Neural cell (in vitro differentiated cells): ENCODE data around the gene FBXO42. TPM values are rescaled to one million over a fixed set of nuclear protein-coding genes. Genes with fewer than 3 reads are reported as not detected.

Experiments used
- H2AFZ ChIP-seq: fragments of 200-600, 300-800 bp; sonication (generic), shearing (Covaris generic); 2 replicates; pipeline ENCODE4 v1.6.0; 2014; ENCODE audit warnings: low read depth, mild to moderate bottlenecking, antibody characterized with exemption, low read length, moderate library complexity
- H3F3A ChIP-seq: fragments of 200-600 bp; shearing (Covaris generic); 2 replicates; pipeline ENCODE4 v1.6.1; 2016; ENCODE audit warnings: mild to moderate bottlenecking, moderate library complexity, mixed read lengths, antibody characterized with exemption, low read length; ENCODE audit not compliant: insufficient read depth, poor library complexity, severe bottlenecking
- H3K27ac ChIP-seq: fragments of 200-600, 300-800 bp; sonication (generic), shearing (Covaris generic); 2 replicates; pipeline ENCODE4 v1.5.1; 2014; ENCODE audit warnings: mild to moderate bottlenecking, low read length, moderate library complexity
- H3K27me3 ChIP-seq: fragments of 300-800, 200-600 bp; sonication (generic), shearing (Covaris generic); 2 replicates; pipeline ENCODE4 v1.6.0; 2014; ENCODE audit warnings: mild to moderate bottlenecking, low read depth, low read length, moderate library complexity; ENCODE audit not compliant: insufficient read depth
- H3K36me3 ChIP-seq: fragments of 300-800, 200-600 bp; sonication (generic), shearing (Covaris generic); 2 replicates; pipeline ENCODE4 v1.5.1; 2014; ENCODE audit warnings: mild to moderate bottlenecking, antibody characterized with exemption, low read length, moderate library complexity; ENCODE audit not compliant: insufficient read depth
- H3K4me2 ChIP-seq: fragments of 300-800, 200-600 bp; sonication (generic), shearing (Covaris generic); 2 replicates; pipeline ENCODE4 v1.6.0; 2014; ENCODE audit warnings: mild to moderate bottlenecking, low read length
- H3K4me3 ChIP-seq: fragments of 300-800, 200-600 bp; sonication (generic), shearing (Covaris generic); 2 replicates; pipeline ENCODE4 v1.5.1; 2014; ENCODE audit warnings: mild to moderate bottlenecking, low read length, moderate library complexity
- H3K79me2 ChIP-seq: fragments of 200-600 bp; shearing (Covaris generic); replicated peaks from 2 replicates; pipeline ENCODE4 v1.6.0; 2014; ENCODE audit warnings: mild to moderate bottlenecking, low read length, moderate library complexity; ENCODE audit not compliant: insufficient read depth
- H3K9ac ChIP-seq: fragments of 300-800, 200-600 bp; sonication (generic), shearing (Covaris generic); 2 replicates; pipeline ENCODE4 v1.6.1; 2016; ENCODE audit warnings: mild to moderate bottlenecking, low read length, mixed read lengths
- H3K9me2 ChIP-seq: fragments of 200-600 bp; shearing (Covaris generic); 2 replicates; pipeline ENCODE4 v1.6.1; 2016; ENCODE audit warnings: mild to moderate bottlenecking, low read length, mixed read lengths; ENCODE audit not compliant: insufficient read depth
- H3K9me3 ChIP-seq: fragments of 200-600, 300-800 bp; sonication (generic), shearing (Covaris generic); 2 replicates; pipeline ENCODE4 v1.6.1; 2016; ENCODE audit warnings: mild to moderate bottlenecking, mixed run types, low read length, moderate library complexity, mixed read lengths
- H4K20me1 ChIP-seq: fragments of 200-600 bp; shearing (Covaris generic); 2 replicates; pipeline ENCODE4 v1.6.1; 2016; ENCODE audit warnings: mild to moderate bottlenecking, mixed run types; ENCODE audit not compliant: insufficient read depth
- EP300 ChIP-seq: fragments of 450-650 bp; conservative IDR thresholded peaks from 2 replicates; pipeline ENCODE4 v1.6.1; 2014; ENCODE audit warnings: antibody characterized with exemption, mild to moderate bottlenecking, moderate library complexity; ENCODE audit not compliant: poor library complexity, severe bottlenecking
- EZH2 ChIP-seq: fragments of 200-600, 300-800 bp; shearing (Covaris generic), sonication (generic); IDR thresholded peaks from 2 replicates; pipeline ENCODE4 v1.6.1; 2014; ENCODE audit warnings: antibody characterized with exemption, low read length, borderline replicate concordance, mild to moderate bottlenecking; ENCODE audit not compliant: insufficient read depth, poor library complexity, severe bottlenecking
- MXI1 ChIP-seq: fragments of 450-650 bp; conservative IDR thresholded peaks from 2 replicates; pipeline ENCODE4 v1.6.1; 2014; ENCODE audit warnings: antibody characterized with exemption, mild to moderate bottlenecking; ENCODE audit not compliant: poor library complexity, severe bottlenecking
- POLR2AphosphoS5 ChIP-seq: IDR thresholded peaks from 2 replicates; pipeline ENCODE4 v1.6.1; 2012
- RAD21 ChIP-seq: fragments of 450-650 bp; conservative IDR thresholded peaks from 2 replicates; pipeline ENCODE4 v1.6.1; 2014; ENCODE audit warnings: antibody characterized with exemption, mild to moderate bottlenecking, moderate library complexity
- SMC3 ChIP-seq: fragments of 450-650 bp; conservative IDR thresholded peaks from 2 replicates; pipeline ENCODE4 v1.6.1; 2014; ENCODE audit warnings: antibody characterized with exemption, mild to moderate bottlenecking, moderate library complexity; ENCODE audit not compliant: poor library complexity
- TAF1 ChIP-seq: IDR thresholded peaks from 2 replicates; pipeline ENCODE4 v1.6.1; 2012; ENCODE audit warnings: low read depth
- polyA plus RNA-seq: library from polyadenylated mRNA; depleted of rRNA; stranded (reverse); fragments of >200 nt; gene quantifications from 2 replicates; pipeline ENCODE4 v1.2.3, GENCODE V29; 2014
- TF ChIP-seq, protein P1 (sequence below): IDR thresholded peaks from 2 replicates; pipeline ENCODE4 v1.6.1; 2012; ENCODE audit warnings: borderline replicate concordance
- TF ChIP-seq, protein P2 (sequence below): fragments of 450-650 bp; IDR thresholded peaks from 2 replicates; pipeline ENCODE4 v1.5.1; 2014; ENCODE audit warnings: antibody characterized with exemption, mild to moderate bottlenecking, moderate library complexity; ENCODE audit not compliant: poor library complexity, severe bottlenecking

FBXO42 gene
- polyA plus RNA-seq, 1 donor from 2014 or later: 30.1 TPM

DNA sequence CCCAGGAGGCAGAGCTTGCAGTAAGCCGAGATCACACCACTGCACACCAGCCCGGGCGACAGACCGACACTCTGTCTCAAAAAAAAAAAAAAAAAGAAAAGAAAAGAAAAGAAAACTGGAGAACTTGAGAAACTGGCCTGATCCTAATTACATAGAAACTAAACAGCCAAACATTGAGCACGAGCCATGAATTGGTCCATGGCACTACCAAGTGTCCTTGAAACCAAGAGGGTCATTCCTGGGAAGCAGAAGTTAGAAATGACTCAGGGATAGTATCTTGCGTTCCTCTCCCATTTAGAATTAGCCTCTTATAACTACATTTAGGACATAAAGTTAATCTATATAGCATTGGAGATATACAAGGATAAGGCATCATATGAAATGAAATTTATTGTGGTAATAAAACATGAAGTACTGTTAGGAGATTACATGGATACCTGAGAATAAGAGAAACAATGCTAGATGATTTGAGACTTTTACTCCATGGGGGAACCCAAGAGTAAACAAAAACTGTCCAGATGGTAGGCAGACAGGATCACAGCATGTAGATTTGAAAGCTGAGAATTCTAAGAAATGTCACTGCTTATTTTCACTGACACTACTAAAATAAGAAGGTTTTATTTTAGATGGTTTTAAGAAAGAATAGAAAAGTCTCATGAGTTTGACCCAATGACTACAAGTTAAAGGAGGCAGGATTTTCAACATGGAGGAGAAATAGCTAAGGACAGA, 75.8 kb downstream of the FBXO42 start:
- Histone ChIP-seq H3F3A (no peaks in the 10 kb centered on the region), H3K9me3 (no peaks in the 10 kb centered on the region), H2AFZ (no peak overlapping the region), H3K79me2 (no peaks in the 10 kb centered on the region), H3K9ac (no peak overlapping the region), H3K27me3 (no peaks in the 10 kb centered on the region), H3K4me2 (no peak overlapping the region), H3K4me3 (no peak overlapping the region), H3K27ac (no peak overlapping the region), H3K36me3 (no peaks in the 10 kb centered on the region), H3K9me2 (no peaks in the 10 kb centered on the region), H4K20me1 (no peaks in the 10 kb centered on the region)
- TF ChIP-seq TAF1: no peak
- TF ChIP-seq EZH2: no peak
- TF ChIP-seq SMC3: no peak
- TF ChIP-seq, protein P1, sequence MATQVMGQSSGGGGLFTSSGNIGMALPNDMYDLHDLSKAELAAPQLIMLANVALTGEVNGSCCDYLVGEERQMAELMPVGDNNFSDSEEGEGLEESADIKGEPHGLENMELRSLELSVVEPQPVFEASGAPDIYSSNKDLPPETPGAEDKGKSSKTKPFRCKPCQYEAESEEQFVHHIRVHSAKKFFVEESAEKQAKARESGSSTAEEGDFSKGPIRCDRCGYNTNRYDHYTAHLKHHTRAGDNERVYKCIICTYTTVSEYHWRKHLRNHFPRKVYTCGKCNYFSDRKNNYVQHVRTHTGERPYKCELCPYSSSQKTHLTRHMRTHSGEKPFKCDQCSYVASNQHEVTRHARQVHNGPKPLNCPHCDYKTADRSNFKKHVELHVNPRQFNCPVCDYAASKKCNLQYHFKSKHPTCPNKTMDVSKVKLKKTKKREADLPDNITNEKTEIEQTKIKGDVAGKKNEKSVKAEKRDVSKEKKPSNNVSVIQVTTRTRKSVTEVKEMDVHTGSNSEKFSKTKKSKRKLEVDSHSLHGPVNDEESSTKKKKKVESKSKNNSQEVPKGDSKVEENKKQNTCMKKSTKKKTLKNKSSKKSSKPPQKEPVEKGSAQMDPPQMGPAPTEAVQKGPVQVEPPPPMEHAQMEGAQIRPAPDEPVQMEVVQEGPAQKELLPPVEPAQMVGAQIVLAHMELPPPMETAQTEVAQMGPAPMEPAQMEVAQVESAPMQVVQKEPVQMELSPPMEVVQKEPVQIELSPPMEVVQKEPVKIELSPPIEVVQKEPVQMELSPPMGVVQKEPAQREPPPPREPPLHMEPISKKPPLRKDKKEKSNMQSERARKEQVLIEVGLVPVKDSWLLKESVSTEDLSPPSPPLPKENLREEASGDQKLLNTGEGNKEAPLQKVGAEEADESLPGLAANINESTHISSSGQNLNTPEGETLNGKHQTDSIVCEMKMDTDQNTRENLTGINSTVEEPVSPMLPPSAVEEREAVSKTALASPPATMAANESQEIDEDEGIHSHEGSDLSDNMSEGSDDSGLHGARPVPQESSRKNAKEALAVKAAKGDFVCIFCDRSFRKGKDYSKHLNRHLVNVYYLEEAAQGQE: no peak
- TF ChIP-seq POLR2AphosphoS5: no peak
- no peak for TF ChIP-seq EP300
- TF ChIP-seq RAD21: no peak
- TF ChIP-seq MXI1: no peak
- TF ChIP-seq, protein P2, sequence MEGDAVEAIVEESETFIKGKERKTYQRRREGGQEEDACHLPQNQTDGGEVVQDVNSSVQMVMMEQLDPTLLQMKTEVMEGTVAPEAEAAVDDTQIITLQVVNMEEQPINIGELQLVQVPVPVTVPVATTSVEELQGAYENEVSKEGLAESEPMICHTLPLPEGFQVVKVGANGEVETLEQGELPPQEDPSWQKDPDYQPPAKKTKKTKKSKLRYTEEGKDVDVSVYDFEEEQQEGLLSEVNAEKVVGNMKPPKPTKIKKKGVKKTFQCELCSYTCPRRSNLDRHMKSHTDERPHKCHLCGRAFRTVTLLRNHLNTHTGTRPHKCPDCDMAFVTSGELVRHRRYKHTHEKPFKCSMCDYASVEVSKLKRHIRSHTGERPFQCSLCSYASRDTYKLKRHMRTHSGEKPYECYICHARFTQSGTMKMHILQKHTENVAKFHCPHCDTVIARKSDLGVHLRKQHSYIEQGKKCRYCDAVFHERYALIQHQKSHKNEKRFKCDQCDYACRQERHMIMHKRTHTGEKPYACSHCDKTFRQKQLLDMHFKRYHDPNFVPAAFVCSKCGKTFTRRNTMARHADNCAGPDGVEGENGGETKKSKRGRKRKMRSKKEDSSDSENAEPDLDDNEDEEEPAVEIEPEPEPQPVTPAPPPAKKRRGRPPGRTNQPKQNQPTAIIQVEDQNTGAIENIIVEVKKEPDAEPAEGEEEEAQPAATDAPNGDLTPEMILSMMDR: no peak

DNA sequence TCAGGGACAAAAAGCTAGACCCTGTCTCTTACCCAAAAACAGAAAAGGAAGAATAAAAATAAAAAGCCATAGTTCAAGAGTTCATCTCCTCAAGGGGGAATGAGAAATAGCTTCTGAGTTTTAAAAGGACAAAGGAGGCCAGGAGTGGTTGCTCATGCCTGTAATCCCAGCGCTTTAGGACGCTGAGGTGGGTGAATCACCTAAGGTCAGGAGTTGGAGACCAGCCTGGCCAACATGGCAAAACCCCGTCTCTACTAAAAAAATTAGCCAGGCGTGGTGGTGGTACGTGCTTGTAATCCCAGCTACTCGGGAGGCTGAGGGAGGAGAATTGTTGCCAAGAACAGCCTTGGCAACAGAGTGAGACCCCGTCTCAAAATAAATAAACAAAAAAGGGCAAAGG, 76.7 kb downstream of the FBXO42 start:
- H3K9me2 ChIP-seq: no peaks in the 10 kb centered on the region
- no peak overlapping the region for H3K4me2 ChIP-seq
- no peaks in the 10 kb centered on the region for H3K9me3 ChIP-seq
- no peak overlapping the region for H3K9ac ChIP-seq
- H3K27ac ChIP-seq: no peak overlapping the region
- no peaks in the 10 kb centered on the region for H3F3A ChIP-seq
- H4K20me1 ChIP-seq: no peaks in the 10 kb centered on the region
- no peak overlapping the region for H2AFZ ChIP-seq
- TF ChIP-seq TAF1 (no peak), POLR2AphosphoS5 (no peak), MXI1 (no peak), EP300 (no peak), EZH2 (no peak), RAD21 (no peak)
- TF ChIP-seq, protein P1: no peak
- no peaks in the 10 kb centered on the region for H3K27me3 ChIP-seq
- no peaks in the 10 kb centered on the region for H3K36me3 ChIP-seq
- H3K79me2 ChIP-seq: no peaks in the 10 kb centered on the region
- H3K4me3 ChIP-seq: no peak overlapping the region
